GM23248 (cell line): ENCODE measurements around the gene CUL1.

Experiments used
- EZH2 ChIP-seq: fragments of 200-600 bp; sonication (generic); IDR thresholded peaks from 2 replicates; pipeline ENCODE4 v1.6.1; 2018; ENCODE audit warnings: antibody characterized with exemption, mild to moderate bottlenecking; ENCODE audit not compliant: insufficient read depth, poor library complexity, severe bottlenecking
- EZH2phosphoT487 ChIP-seq: fragments of 200-600 bp; sonication (generic); IDR thresholded peaks from 2 replicates; pipeline ENCODE4 v1.6.1; 2018; ENCODE audit warnings: antibody characterized with exemption, moderate library complexity, mild to moderate bottlenecking, low read depth; ENCODE audit not compliant: insufficient read depth

DNA sequence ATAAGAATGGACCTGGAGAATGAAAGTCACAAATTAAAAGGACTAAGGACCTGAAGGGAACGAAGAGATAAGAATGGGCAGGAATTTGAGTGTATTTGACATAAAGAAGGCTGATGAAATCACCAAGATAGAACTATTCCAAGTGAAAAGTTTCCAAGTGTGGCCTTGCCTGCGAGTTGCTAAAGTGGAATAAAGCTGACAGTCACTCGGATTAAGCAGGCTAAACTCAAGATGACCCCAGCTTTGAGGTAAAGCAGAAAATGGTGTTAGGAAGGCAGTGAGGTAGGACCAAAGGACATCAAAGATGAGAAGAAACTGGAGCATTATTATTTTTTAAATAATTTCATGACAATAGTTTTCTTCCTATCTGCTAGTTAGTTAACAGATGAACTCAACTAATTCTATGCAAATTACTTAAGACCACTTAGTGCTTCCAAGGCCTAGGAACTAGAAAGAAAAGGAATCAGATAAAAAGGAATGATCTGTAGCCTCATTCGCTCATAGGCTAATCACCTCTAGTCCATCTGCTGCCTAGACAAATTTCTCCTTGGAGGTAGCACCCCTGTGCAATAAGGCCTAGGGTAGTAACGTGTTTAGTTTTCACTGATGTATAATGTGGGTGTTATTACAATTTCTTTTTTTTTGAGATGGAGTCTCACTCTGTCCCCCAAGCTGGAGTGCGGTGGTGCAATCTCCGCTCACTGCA, 150.8 kb downstream of the CUL1 start:
- no peak for TF ChIP-seq EZH2
- TF ChIP-seq EZH2phosphoT487, result no peak
